GM12872 (cell line): ENCODE data around the gene NTN1.

Source experiments
- CTCF ChIP-seq: IDR thresholded peaks from 3 replicates; pipeline ENCODE4 v1.5.1; 2011; ENCODE audit warnings: low read depth, mild to moderate bottlenecking, low read length, moderate library complexity; ENCODE audit not compliant: insufficient read depth

The NTN1 gene

GRCh38 chr17:9287306-9287705 lies 266.0 kb downstream of the NTN1 start:
- no peak for TF ChIP-seq CTCF

- TF ChIP-seq CTCF = no peak
Measured at GRCh38 chr17:9290226-9290613, 268.9 kb downstream of the NTN1 start.

- peak; percentile 90 for TF ChIP-seq CTCF
Measured at GRCh38 chr17:9291912-9292560, 270.7 kb downstream of the NTN1 start.

- no peak for TF ChIP-seq CTCF
Measured at GRCh38 chr17:9292561-9292941, 271.2 kb downstream of the NTN1 start.
